GM19324 (cell line): Measurements from ENCODE around the gene ZFAND3.
"Not testable (repeated sequence)": the region's sequence is repeated elsewhere in the genome, so short reads cannot be mapped to it uniquely, and the experiment has no call there.

Source experiments
- ATAC-seq: cut with Tn5 transposase; IDR thresholded peaks from one replicate; pipeline ENCODE4 v1.9.1; 2021; ENCODE audit warnings: mild to moderate bottlenecking, moderate library complexity; ENCODE audit not compliant: unreplicated experiment, low FRiP score

ZFAND3 gene

DNA sequence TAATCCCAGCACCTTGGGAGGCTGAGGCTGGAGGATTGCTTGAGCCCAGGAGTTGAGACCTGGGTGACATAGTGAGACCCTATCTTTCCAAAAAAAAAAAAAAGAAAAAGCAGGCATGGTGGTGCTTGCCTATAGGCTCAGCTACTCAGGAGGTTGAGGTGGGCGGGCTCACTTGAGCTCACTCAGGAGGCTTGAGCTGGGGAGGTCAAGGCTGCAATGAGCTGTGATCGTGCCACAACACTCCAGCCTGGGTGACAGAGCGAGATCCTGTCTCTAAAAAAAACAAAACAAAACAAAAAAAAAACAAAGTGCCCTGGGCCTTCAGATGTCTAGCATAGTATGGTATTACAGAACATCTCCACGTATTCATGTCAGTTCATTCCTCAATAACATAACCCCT is 42.9 kb downstream of the ZFAND3 start:
- ATAC-seq: no peak

DNA sequence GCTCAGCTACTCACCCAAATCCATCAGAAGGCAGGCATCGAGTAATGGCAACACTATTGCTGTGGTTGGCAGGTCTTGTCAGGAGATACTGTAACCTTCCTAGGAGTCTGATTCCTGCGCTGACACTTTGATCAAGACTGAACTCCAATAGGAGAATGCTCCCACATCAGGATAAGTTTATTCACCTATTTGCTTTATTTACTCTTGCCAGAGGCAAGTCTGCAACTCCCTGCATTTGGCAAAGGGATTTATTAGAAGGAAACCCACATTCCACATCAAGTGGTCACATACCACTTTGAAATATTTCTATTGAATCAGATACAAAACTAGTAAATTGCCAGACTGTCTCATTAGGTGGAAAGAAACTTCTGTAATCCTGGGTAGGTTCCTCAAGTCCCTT is 43.5 kb downstream of the ZFAND3 start:
- ATAC-seq: no peak

DNA sequence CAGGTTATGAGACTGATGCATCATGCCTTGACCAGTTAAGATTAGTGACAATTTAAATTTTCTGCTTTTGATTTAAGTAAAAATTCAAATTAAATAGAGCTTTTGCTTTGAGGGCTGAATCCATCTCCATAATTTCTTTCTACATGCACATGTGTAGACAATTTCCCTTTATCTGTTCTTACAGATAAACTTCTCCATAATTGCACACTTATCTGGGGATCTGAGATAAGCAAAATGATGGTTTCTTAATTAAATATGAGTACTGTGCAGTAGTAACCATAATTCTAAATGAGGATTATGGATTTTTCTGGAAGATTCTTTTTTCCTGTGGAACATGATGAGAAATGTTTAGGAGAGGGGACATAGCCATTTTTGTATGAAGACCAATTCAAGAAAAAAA is 44.7 kb downstream of the ZFAND3 start:
- no peak for ATAC-seq

DNA sequence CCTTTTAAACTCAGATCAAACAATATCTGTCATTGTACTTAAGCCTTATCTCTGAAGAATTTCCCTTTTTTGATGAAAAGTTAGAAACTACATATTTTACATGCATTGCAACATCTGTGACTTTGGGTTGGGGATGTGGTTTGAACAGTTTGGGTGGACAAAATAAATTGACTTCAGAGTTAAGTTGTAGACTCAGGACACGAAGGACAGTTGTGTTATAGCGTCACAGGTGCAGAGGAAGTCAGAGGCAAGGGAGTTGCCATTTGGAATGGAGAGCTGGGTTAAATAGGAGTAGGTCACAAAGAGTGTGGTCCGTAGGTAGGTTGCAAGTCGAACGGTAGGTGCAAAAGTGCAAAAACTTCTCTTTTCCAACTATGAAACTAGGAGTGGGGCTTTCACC is 46.0 kb downstream of the ZFAND3 start:
- ATAC-seq: no peak

DNA sequence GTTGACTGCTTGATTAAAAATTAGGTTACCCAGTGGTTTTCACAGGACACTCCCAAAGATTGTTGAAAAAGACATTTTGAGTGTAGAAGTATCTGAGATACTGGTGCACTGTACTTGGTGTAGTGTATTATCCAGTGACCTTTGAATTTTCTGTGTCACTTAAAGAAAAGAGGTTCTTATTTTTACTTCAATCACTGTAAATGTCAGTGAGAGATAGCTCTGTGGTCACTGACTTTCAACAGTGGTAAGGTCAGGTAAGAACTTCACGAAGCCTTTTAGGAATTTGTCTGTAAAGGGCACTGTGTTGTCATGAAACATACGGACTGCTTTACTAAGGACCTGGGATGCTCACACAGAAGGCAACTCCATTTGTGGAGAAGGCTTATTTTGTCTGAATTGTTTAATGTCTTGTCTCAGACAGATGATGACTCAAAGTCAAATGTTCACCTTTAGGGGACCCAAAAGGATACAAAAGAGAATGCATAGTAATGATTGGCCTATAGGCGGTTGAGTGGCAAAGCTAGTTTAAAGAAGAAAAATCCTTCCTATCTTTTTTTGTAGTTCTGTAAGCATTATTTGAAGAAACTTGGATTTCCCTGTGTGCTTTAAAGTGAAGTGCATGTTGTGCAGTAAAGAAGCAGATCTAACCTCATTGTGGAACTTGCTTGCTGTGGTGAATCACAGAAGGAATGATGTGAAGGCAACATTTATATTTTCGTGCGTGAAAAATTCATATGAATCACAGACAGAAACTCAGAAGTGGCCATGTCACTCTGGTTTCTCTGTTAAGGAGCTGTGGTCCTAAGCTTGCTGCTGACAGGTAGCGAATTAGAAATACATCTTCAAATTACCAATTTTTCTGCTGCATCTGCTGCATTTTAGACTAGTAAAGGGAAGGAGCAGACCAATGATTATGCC is 47.3 kb downstream of the ZFAND3 start:
- ATAC-seq: no peak

DNA sequence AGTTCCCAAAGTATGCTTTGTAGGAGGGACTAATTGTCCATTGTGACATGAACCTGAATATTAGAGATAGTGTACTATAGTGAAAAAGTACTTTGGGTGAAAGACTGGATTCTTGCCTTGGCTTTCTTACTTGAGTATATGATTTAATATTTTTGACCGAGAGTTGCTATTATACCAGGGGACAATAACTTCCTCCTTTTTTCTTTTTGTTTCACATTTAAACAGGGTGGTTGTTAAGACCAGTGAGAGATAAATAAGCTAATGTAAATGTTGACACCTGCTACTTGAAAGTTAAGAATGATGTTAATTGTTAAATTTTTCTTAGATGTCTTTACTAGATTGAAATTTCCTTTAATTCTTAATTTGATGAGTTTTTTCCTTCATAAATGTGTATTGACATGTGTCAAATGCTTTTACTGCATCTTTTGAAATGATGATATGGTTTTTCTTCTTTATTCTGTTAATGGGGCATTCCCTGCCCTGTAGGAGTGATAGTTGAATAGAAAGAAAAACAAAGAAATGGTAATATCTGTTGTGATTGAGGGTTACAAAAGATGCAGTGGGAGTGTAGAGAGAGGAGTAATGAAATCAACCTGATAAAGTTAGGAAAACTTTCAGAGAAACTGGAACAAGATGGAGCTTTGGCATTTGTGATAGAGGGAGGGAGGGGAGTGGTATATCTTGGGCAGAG is 48.4 kb downstream of the ZFAND3 start:
- no peak for ATAC-seq

DNA sequence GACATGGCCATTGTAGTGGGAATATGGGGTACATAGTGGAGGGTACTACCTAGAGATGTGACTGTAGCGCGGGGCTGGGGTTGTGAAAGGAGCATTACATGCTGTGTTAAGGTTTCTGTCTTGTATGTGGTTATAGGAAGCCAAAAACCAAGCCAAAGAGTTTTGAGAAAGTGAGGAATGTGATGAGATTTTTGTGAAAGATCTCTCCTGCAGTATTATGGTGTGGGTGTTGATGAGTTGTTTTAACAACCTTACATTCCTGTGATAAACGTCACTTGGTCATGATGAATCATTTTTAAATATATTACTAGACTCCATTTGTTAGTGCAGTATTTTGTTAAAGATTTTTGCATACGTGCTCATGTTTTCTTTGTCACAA is 48.9 kb downstream of the ZFAND3 start:
- ATAC-seq: no peak

DNA sequence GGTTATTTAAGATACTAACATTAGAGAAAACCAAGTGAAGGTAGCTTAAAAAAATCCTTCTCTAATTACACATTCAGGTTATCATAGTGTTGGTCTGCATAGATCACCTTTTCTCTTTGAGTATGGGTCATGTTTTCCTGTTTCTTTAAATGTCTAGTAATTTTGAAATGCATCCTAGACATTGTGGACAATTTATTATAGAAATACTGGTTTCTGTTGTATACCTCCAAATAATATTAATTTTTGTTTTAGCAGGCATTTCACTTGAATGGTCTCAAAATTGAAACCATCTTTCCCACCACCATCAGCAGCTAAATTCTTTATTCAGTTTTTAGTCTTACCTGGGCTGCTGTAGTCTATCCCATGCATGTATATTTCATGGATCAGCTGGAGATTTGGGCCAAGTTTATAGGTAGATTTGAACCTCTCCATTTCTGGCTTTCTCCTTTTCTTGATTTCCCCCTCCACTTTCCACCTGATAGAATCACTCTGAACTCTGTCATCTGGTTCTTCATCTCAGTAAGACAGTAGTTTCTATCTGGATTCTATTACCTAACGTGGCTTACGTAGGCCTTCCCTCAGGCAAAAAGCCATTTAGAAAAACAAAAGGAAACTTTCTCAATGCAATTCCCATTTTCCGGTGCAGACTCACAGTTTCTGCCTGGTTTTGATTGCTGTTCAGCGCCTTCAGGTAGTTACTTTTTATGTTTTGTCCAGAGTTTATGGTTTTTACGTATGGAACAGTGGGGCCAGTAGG is 52.3 kb downstream of the ZFAND3 start:
- no peak for ATAC-seq

DNA sequence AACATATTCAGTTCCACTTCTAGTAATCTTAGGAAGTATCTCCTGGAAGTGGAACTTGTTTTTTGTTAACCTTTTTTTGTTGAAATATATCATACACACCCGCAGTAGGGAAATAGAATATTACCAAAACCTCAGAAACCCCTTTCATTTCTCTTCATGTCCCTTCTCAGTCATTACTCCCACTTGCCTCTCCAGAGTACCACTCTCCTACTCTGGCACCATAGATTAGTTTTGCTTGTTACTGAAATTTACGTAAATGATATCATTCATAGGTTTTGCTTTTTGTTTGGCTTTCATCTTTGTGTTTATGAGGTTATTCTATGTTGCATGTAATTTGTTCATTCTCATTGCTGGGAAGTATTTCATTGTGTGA is 52.8 kb downstream of the ZFAND3 start:
- ATAC-seq: no peak

DNA sequence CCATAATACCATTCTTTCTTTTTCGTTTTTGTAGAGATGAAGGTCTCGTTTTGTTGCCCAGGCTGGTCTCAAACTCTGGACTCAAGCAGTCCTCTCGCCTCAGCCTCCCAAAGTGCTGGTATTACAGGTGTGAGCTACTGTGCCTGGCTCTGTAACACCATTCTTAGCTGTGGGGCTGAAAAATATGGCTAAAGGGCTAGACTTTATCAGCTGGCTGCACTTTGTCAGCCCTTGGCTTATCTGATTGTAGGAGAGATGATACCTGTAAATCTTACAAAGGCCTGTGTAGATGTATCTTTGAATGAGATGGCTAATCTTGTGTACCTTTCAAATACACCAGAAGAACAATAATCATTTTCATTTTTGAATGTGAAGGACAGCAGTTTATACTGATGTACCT is 55.2 kb downstream of the ZFAND3 start:
- no peak for ATAC-seq

DNA sequence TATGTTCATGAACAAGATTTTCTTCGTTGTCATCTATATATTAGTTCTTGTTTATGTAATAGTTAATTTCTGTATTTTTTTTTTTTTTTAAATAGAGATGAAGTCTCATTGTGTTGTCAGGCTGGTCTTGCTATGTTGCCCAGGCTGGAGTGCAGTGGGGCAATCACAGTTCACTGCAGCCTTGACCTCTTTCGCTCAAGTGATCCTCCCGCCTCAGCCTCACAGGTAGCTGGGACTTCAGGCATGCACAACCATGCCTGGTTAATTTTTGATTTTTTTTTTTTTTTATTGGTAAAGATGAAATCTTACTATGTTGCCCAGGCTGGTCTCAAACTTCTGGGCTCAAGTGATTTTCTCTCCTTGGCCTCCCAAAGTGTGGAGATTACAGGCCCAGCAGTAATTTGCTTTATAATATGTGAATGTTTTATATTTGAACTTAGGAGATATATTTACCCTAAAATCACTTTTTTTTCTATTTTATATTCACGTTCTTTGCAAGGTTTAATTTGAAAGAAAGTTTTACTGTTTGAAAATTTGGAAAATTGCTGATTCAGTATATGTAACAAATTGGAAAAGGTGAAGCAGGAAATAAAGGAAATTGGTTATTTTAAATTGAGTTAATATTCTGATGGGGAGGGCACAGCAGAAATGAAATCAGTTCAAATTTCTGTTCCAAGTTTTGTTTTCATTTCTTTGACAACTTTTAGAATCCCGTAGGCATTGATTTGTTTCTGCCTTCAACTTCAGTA is 56.2 kb downstream of the ZFAND3 start:
- ATAC-seq: no peak

DNA sequence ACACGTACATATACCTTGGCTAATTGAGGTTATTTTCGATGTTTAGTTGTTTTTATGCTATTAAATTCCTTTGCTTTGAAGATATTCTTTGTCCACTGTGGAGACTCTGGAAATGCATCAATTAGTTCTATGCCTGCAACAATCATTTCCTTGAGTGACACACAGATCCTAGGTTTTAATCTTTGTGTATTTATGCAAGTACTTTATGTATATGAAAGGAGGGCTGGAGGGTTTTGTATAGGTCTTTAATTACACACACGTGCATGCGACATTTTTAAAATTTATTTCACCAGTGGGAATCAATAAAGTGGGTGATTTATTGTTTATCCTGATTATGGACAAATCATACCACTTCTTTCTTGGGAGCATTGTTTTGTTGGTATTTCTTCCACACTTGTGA is 57.3 kb downstream of the ZFAND3 start:
- ATAC-seq: no peak

DNA sequence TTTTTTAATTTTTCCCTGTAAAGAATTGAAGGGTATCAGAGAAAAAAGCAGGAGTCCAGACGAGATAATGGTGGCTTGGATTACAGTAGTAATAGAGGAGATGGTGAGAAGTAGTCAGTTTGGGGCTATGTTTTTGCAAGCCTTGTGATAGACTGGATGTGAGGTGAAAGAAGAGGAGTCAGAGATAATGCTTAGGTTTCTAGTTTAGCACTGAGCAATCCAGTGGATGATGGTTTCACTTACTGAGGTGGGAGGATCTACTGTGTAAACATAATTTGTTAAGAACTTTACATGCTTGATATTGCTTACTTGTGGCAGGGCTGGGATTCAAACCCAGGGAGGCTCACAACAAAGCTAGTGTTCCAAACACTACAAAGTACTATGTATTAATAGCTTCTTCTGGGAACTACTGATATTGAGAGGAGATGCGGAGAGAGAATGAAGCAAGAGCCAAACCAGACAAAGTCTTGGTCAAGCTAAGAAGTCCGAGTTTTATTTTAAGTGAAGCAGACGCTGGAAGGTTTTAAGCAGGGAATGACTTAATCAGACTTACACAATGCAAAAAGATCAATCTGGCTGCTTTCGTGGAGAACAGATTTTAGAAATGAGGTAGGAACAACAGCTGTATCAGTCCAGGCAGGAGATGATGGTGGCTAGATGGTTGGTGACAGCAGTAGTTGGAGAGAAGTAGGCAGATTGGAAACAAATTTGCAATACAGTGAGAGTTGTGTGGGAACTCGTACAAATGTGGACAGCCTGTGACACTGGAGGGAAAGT is 58.0 kb downstream of the ZFAND3 start:
- ATAC-seq: no peak

DNA sequence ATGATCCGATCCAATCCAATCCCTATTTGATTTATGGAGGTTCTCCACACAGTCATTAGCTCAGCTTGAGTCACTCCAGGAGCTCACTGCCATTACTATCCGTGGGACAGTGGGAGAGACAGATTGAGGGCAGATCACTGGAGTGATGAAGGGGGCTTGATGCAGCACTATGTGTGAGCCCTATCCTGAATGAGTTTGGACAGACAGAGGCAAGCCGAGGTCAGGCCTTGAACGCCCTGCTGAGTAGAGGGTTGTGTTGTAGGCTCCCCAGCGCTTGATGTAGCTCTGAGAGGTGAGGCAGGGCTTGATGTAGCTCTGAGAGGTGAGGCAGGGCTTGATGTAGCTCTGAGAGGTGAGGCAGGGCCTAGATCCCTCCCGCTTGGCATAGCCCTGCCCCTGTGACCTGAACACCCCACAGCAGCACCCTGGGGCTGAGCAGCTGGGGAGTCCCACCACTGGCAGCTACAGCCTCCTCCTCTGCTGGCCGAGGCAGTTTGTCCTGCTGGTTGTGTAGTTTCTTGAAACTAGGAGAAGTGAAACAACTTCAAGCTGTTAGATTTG is 58.7 kb downstream of the ZFAND3 start:
- no peak for ATAC-seq

DNA sequence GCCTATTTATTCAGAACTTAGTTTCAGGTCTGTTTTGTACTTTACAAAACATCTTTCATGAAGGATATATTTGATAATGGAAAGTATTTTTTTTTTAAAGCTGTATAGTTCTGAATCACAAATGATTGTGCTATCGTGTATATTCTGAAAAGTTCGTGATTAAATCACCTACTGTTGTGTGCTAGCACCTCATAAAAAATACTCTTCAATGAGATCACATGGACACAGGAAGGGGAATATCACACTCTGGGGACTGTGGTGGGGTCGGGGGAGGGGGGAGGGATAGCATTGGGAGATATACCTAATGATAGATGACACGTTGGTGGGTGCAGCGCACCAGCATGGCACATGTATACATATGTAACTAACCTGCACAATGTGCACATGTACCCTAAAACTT is 61.1 kb downstream of the ZFAND3 start:
- not testable (repeated sequence) for ATAC-seq

DNA sequence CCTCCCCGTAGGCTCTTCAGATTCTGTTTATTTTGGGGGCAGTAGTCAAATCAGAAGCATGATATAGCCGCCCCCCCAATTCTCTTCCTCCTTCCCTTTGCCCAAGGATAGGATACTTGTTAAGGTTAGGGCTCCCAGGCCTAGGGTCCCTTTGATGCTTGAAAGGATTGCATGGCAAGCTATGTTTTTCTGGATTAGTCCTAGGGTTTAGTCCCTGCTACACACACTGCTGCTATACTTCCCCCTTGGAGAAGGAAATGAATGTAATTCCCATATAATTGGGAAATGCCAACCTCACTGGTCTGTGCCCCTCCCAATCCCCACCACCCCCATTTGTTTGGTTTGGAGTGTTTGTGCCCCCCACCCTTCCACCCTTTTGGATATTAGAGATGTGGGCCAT is 62.8 kb downstream of the ZFAND3 start:
- ATAC-seq: no peak

DNA sequence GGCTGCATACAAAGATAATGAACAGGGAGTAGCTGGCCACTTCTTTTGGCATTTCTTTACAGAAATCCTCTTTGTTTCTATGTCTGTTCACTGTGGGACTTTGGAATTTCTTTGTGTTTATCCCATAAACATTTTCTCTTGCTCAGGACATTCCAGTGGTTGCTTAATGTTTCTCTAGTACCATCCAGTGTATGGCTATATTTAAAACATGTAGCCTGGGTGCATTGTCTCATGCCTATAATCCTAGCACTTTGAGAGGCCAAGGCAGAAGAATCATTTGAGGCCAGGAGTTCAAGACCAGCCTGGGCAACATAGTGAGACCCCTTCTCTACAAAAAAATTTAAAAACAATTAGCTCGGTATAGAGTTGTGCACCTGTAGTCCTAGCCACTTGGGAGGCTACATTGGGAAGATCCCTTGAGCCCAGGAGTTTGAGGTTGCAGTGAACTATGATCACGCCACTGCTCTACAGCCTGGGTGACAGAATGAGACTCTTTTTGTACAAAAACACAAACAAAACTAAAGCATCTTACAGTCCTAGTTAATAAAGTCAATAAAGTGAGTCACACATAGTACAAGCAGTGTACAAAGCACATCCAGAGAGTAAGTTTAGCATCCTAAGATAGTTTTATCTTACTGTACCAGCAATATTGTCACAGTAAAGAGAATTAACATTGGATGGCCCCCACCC is 63.3 kb downstream of the ZFAND3 start:
- ATAC-seq: no peak

DNA sequence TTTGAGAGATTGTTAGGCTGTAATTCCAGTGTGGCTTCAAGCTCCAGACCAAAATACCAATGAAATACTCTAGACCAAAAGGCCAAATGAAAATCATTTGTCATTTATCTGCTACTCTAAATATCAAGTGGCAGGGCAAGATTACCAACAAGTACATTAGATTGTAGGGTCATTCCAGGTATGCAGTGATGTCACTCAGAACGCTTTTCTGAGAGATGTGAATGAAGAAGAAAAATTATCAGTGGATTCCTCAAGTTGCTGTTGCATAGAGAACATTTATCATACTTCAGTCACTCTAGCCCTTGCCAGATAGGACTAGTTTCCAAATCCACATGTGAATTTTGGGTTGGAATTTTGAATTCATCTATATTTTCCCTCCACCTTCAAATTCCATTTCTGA is 65.0 kb downstream of the ZFAND3 start:
- no peak for ATAC-seq

DNA sequence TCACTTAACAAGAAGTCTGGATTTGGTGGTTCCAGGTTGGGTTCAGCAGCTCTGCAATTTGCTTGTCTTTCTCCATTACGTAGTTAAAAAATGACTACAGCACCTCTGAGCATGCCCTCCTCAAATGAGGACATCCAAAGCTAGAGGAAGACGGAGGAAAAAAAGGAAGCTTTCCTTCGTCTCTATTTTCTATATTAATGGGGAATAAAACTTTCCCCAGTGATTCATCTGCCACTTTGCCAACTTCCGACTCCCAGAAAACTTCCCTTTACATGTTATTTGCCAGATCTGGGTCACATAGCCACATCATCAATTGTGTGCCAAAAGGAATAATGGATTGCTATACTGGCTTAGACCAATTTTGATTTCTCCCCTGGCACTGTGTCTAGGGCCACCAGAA is 69.5 kb downstream of the ZFAND3 start:
- ATAC-seq: no peak
